ENCODE measurements around the gene NEO1. TPM values are rescaled to one million over a fixed set of nuclear protein-coding genes. Genes with fewer than 3 reads are reported as not detected.

Gene NEO1
- polyA plus RNA-seq, 1 donor (not counting 4 experiments of a cell fraction or from before 2014, with no cell fraction given): 4.4 TPM

- DNase-seq (ENCODE audit: low read depth, low spot score) (no peak), FAIRE-seq (no peak)
- TF ChIP-seq CTCF (optimal IDR thresholded peaks at IDR 0.05 in 1 of 3, IDR thresholded peaks at IDR 0.05 in 1 of 3, conservative IDR thresholded peaks at IDR 0.05 in 1 of 3; ENCODE audit: extremely low read depth in 1 of 3, insufficient read depth in 2 of 3, low read length in 3 of 3): no peak
- no peak for TF ChIP-seq EZH2 (IDR thresholded peaks at IDR 0.05; ENCODE audit: low read length)
- Histone ChIP-seq H3K4me1 (ENCODE audit: control insufficient read depth, extremely low read depth, insufficient read depth, low read length) (no peaks in the 10 kb centered on the region), H4K20me1 (ENCODE audit: control insufficient read depth, extremely low read depth, insufficient read depth, low read length) (no peaks in the 10 kb centered on the region), H3K79me2 (ENCODE audit: control insufficient read depth, insufficient read depth, low read length) (no peaks in the 10 kb centered on the region), H3K36me3 (ENCODE audit: control insufficient read depth in 2 of 2, extremely low read depth in 1 of 2, insufficient read depth in 2 of 2, low read length in 2 of 2) (no peaks in the 10 kb centered on the region), H3K4me2 (ENCODE audit: control insufficient read depth, extremely low read depth, insufficient read depth, low read depth, low read length) (no peak overlapping the region), H3K27me3 (ENCODE audit: control insufficient read depth, extremely low read depth, insufficient read depth, low read length) (no peaks in the 10 kb centered on the region), H3K9me1 (ENCODE audit: control insufficient read depth, extremely low read depth, insufficient read depth, low read length) (no peaks in the 10 kb centered on the region), H3K4me3 (ENCODE audit: control insufficient read depth in 2 of 3, extremely low read depth in 1 of 3, insufficient read depth in 2 of 3, low read depth in 1 of 3, low read length in 3 of 3) (no peak overlapping the region), H2AFZ (ENCODE audit: control insufficient read depth, low read length) (no peak overlapping the region), H3K27ac (ENCODE audit: control insufficient read depth, insufficient read depth, low read length) (no peak overlapping the region), H3K9me3 (ENCODE audit: control insufficient read depth, low read depth, low read length) (no peaks in the 10 kb centered on the region), H3K9ac (ENCODE audit: control insufficient read depth, extremely low read depth, insufficient read depth, low read length) (no peak overlapping the region)
- dilution Hi-C loops (cut with MboI; ENCODE audit: extremely low pct_ligation_motif_present, low sequenced_read_pairs): no loop called here
These were observed 175.3 kb downstream of the NEO1 start for GRCh38 chr15:73227433-73228056.

GRCh38 chr15:73228128-73228646 lies 175.9 kb downstream of the NEO1 start:
- Histone ChIP-seq H3K9me3 (ENCODE audit: control insufficient read depth, low read depth, low read length) (no peaks in the 10 kb centered on the region), H3K4me3 (ENCODE audit: control insufficient read depth in 2 of 3, extremely low read depth in 1 of 3, insufficient read depth in 2 of 3, low read depth in 1 of 3, low read length in 3 of 3) (no peak overlapping the region), H3K27me3 (ENCODE audit: control insufficient read depth, extremely low read depth, insufficient read depth, low read length) (no peaks in the 10 kb centered on the region), H3K27ac (ENCODE audit: control insufficient read depth, insufficient read depth, low read length) (no peak overlapping the region), H3K9me1 (ENCODE audit: control insufficient read depth, extremely low read depth, insufficient read depth, low read length) (no peaks in the 10 kb centered on the region), H3K9ac (ENCODE audit: control insufficient read depth, extremely low read depth, insufficient read depth, low read length) (no peak overlapping the region), H3K79me2 (ENCODE audit: control insufficient read depth, insufficient read depth, low read length) (no peaks in the 10 kb centered on the region), H4K20me1 (ENCODE audit: control insufficient read depth, extremely low read depth, insufficient read depth, low read length) (no peaks in the 10 kb centered on the region), H3K36me3 (ENCODE audit: control insufficient read depth in 2 of 2, extremely low read depth in 1 of 2, insufficient read depth in 2 of 2, low read length in 2 of 2) (no peaks in the 10 kb centered on the region), H3K4me2 (ENCODE audit: control insufficient read depth, extremely low read depth, insufficient read depth, low read depth, low read length) (no peak overlapping the region), H2AFZ (ENCODE audit: control insufficient read depth, low read length) (no peak overlapping the region), H3K4me1 (ENCODE audit: control insufficient read depth, extremely low read depth, insufficient read depth, low read length) (no peaks in the 10 kb centered on the region)
- dilution Hi-C loops (cut with MboI; ENCODE audit: extremely low pct_ligation_motif_present, low sequenced_read_pairs): no loop called here
- no peak for TF ChIP-seq CTCF (optimal IDR thresholded peaks at IDR 0.05 in 1 of 3, IDR thresholded peaks at IDR 0.05 in 1 of 3, conservative IDR thresholded peaks at IDR 0.05 in 1 of 3; ENCODE audit: extremely low read depth in 1 of 3, insufficient read depth in 2 of 3, low read length in 3 of 3)
- no peak for TF ChIP-seq EZH2 (IDR thresholded peaks at IDR 0.05; ENCODE audit: low read length)
- FAIRE-seq (no peak), DNase-seq (ENCODE audit: low read depth, low spot score) (no peak)

Data from keratinocyte (primary cell).